Measurements from ENCODE around the gene MEGF10. TPM values are rescaled to one million over a fixed set of nuclear protein-coding genes. Genes with fewer than 3 reads are reported as not detected.

MEGF10 gene
- total RNA-seq, 1 donor = 1.3 TPM

GRCh38 chr5:127492854-127493738 is 202.5 kb downstream of the MEGF10 start:
- peak; percentile 60 for DNase-seq (ENCODE audit: low read depth)
- TF ChIP-seq, protein P1, sequence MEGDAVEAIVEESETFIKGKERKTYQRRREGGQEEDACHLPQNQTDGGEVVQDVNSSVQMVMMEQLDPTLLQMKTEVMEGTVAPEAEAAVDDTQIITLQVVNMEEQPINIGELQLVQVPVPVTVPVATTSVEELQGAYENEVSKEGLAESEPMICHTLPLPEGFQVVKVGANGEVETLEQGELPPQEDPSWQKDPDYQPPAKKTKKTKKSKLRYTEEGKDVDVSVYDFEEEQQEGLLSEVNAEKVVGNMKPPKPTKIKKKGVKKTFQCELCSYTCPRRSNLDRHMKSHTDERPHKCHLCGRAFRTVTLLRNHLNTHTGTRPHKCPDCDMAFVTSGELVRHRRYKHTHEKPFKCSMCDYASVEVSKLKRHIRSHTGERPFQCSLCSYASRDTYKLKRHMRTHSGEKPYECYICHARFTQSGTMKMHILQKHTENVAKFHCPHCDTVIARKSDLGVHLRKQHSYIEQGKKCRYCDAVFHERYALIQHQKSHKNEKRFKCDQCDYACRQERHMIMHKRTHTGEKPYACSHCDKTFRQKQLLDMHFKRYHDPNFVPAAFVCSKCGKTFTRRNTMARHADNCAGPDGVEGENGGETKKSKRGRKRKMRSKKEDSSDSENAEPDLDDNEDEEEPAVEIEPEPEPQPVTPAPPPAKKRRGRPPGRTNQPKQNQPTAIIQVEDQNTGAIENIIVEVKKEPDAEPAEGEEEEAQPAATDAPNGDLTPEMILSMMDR (IDR thresholded peaks at IDR 0.05; ENCODE audit: insufficient read depth, low read depth, low read length) = peak; percentile 81
- H3K4me3 ChIP-seq (ENCODE audit: low read depth, low read length) = no peak overlapping the region

- TF ChIP-seq, protein P1 (IDR thresholded peaks at IDR 0.05; ENCODE audit: insufficient read depth, low read depth, low read length) = no peak
- DNase-seq (ENCODE audit: low read depth) = no peak
- H3K4me3 ChIP-seq (ENCODE audit: low read depth, low read length) = no peak overlapping the region
Observed at GRCh38 chr5:127498548-127498947, 208.0 kb downstream of the MEGF10 start.

DNA sequence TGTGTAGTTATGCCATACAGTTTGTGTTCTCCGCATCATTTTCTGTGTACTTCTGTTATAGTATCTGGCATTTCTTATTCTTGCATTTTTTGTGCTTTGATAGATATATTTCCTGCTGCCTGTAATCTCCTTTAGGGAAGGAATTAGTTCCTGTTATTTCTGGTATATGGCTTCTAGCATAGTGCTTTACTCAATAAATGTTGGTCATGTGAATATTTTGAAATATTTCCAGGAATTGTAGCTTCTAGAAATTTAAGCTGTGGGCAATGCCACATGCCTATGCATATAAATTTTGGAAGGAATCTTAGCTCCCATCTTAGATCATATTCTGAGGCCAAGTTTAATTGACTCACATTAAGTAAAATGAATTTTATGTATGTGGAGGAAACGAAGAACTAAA is 215.3 kb downstream of the MEGF10 start:
- no peak for DNase-seq (ENCODE audit: low read depth)
- TF ChIP-seq, protein P1 (IDR thresholded peaks at IDR 0.05; ENCODE audit: insufficient read depth, low read depth, low read length) = no peak
- H3K4me3 ChIP-seq (ENCODE audit: low read depth, low read length) = no peak overlapping the region

GRCh38 chr5:127506616-127507015 is 216.0 kb downstream of the MEGF10 start:
- TF ChIP-seq, protein P1 (IDR thresholded peaks at IDR 0.05; ENCODE audit: insufficient read depth, low read depth, low read length) = no peak
- H3K4me3 ChIP-seq (ENCODE audit: low read depth, low read length) = no peak overlapping the region
- no peak for DNase-seq (ENCODE audit: low read depth)

DNA sequence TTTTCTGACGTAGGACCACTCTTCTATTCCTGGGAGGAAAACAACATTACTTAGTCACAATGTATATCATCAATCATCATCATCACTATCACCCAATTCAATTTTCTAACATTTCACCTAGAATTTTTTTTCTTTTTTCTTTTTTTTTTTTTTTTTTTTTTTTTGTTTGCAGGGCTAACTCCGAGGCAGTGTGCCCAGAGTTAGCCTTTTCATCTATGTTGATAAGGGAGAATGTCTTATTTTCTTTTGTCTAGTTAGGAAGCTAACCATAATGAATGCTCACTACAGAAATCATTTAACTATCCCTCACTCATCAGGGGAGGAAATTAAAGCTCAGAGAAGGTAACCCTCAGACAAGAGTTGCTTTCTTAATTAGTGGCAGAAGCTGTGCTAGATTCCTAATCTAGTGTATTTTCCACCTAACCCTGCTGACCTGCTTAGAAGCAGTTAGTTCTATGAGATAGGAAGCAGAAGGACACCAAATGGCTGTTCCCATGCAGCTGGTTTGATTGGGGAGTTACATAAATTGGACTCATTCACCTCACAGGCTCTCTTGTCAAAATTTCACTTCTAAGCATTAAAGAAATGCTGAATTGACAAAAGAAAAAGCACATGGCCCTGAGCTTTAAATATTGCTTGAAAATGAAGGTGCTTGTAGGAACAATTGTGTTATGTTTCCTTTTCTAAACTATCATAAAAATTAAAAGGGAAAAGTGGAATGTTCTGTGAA is 218.2 kb downstream of the MEGF10 start:
- TF ChIP-seq, protein P1 (IDR thresholded peaks at IDR 0.05; ENCODE audit: insufficient read depth, low read depth, low read length) = no peak
- DNase-seq (ENCODE audit: low read depth) = no peak
- H3K4me3 ChIP-seq (ENCODE audit: low read depth, low read length) = no peak overlapping the region

Small RNA genes lying within 50 kb of the gene (small RNA-seq; reads per million reads assigned to genes)
- gene AC010424.1 = not detected

Other genes with a start within 250 kb of the MEGF10 start
- gene C5orf63, start 217.3 kb upstream of the MEGF10 start, total RNA-seq = 1.3 and 1.6 TPM in 2 replicates
- gene PRRC1, start 226.8 kb downstream of the MEGF10 start, total RNA-seq = 96.0 and 99.3 TPM in 2 replicates